Thoracic aorta (tissue), 2 donors: ENCODE measurements around the gene PIGU. TPM values are rescaled to one million over a fixed set of nuclear protein-coding genes. Genes with fewer than 3 reads are reported as not detected.

ENCODE experiments used
- ATAC-seq: fragments of 150-250 bp; one replicate; pipeline ENCODE4 v1.8.0; 2017; ENCODE audit warnings: low read depth; ENCODE audit not compliant: insufficient number of reproducible peaks, low FRiP score
- DNase-seq: peaks from one replicate; pipeline ENCODE4 v3.0.0-alpha.2; 2020; ENCODE audit warnings: low spot score
- H3K27ac ChIP-seq, 2 donors: fragments of 200-600 bp; sonication (generic); 1 replicate in 1 of 2; 2 replicates in 1 of 2; pipeline ENCODE4 v1.5.1; 2016; ENCODE audit warnings: mild to moderate bottlenecking in 2 of 2, moderate library complexity in 2 of 2
- H3K27me3 ChIP-seq: fragments of 200-600 bp; sonication (generic); replicated peaks from 2 replicates; pipeline ENCODE4 v1.6.0; 2016; ENCODE audit warnings: mild to moderate bottlenecking; ENCODE audit not compliant: insufficient read depth
- H3K36me3 ChIP-seq: fragments of 200-600 bp; sonication (generic); one replicate; pipeline ENCODE4 v1.5.1; 2016
- H3K4me1 ChIP-seq, 2 donors: fragments of 200-600 bp; sonication (generic); 1 replicate in 1 of 2; 2 replicates in 1 of 2; pipeline versions ENCODE4 v1.5.1 to v1.6.0; 2016; ENCODE audit warnings: low read depth in 2 of 2, mild to moderate bottlenecking in 1 of 2; ENCODE audit not compliant: control insufficient read depth in 1 of 2
- H3K4me3 ChIP-seq: fragments of 200-600 bp; sonication (generic); 2 replicates; pipeline ENCODE4 v1.5.1; 2016; ENCODE audit warnings: mild to moderate bottlenecking
- H3K9me3 ChIP-seq: fragments of 200-600 bp; sonication (generic); 2 replicates; pipeline ENCODE4 v1.5.1; 2016
- CTCF ChIP-seq: fragments of 200-600 bp; sonication (generic); IDR thresholded peaks from one replicate; pipeline ENCODE4 v1.5.1; 2019; ENCODE audit warnings: antibody characterized with exemption
- total RNA-seq, 2 donors: library from RNA; depleted of rRNA; stranded (reverse); fragments of >200 nt; gene quantifications; one replicate each; pipeline versions ENCODE4 v1.1.0 to v1.2.3, GENCODE V29; 2016

The PIGU gene
- total RNA-seq, 2 donors from 2014 or later, result 10.2 to 10.4 TPM

DNA sequence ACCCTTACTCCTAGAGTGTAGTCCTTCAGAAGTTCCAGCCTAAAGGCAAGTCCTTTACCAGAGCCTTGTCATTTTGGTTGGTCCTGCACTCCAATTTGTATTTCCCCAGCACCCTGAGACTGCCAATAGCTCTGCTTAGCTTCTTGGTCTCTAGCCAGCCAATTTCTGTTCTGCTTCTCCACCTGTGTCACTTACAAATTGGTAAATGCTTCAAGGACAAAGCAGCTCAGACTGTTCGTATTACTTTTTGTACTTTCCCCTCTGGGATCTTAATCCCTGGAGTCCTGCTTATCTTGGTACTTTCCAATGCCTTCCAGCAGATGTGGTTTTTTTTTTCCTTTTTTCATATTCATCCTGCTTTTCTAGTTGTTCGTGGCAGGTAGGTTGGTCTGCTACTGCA is 25.7 kb downstream of the PIGU start:
- DNase-seq, result no peak
- no peaks in the 10 kb centered on the region for H3K27me3 ChIP-seq
- H3K36me3 ChIP-seq, result no peaks in the 10 kb centered on the region
- no peaks in the 10 kb centered on the region for H3K4me1 ChIP-seq
- H3K27ac ChIP-seq, result no peak overlapping the region
- ATAC-seq, result no peak
- no peak overlapping the region for H3K4me3 ChIP-seq
- TF ChIP-seq CTCF, result no peak
- H3K9me3 ChIP-seq, result no peaks in the 10 kb centered on the region

DNA sequence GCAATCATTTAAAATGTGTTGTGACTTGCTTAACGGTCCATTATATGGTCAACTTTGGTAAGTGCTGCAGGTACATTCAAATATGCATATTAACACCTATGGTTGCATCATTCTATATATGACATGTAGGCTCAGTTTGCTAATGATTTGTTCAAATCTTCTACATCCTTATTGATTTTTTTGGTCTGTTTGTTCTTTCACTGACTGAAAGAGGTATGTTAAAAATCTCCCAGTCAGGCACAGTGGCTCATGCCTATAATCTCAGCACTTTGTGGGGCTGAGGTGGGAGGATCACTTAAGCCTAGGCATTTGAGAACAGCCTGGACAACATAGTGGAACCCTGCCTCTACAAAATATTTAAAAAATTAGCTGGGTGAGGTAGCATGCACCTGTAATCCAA is 29.2 kb downstream of the PIGU start:
- no peak for TF ChIP-seq CTCF
- Histone ChIP-seq H3K36me3 (no peaks in the 10 kb centered on the region), H3K27me3 (no peaks in the 10 kb centered on the region), H3K4me3 (no peak overlapping the region), H3K9me3 (no peaks in the 10 kb centered on the region), H3K4me1 (no peaks in the 10 kb centered on the region), H3K27ac (no peak overlapping the region)
- no peak for ATAC-seq
- no peak for DNase-seq

GRCh38 chr20:34644951-34645350 is 31.9 kb downstream of the PIGU start:
- no peaks in the 10 kb centered on the region for H3K27me3 ChIP-seq
- no peak overlapping the region for H3K27ac ChIP-seq
- ATAC-seq, result no peak
- no peak overlapping the region for H3K4me3 ChIP-seq
- no peak for TF ChIP-seq CTCF
- no peaks in the 10 kb centered on the region for H3K9me3 ChIP-seq
- H3K4me1 ChIP-seq, result no peaks in the 10 kb centered on the region
- no peaks in the 10 kb centered on the region for H3K36me3 ChIP-seq
- no peak for DNase-seq

GRCh38 chr20:34644345-34644744 is 32.5 kb downstream of the PIGU start:
- Histone ChIP-seq H3K9me3 (no peaks in the 10 kb centered on the region), H3K27ac (no peak overlapping the region), H3K27me3 (no peaks in the 10 kb centered on the region), H3K36me3 (no peaks in the 10 kb centered on the region), H3K4me1 (no peaks in the 10 kb centered on the region), H3K4me3 (no peak overlapping the region)
- DNase-seq (no peak), ATAC-seq (no peak)
- no peak for TF ChIP-seq CTCF

DNA sequence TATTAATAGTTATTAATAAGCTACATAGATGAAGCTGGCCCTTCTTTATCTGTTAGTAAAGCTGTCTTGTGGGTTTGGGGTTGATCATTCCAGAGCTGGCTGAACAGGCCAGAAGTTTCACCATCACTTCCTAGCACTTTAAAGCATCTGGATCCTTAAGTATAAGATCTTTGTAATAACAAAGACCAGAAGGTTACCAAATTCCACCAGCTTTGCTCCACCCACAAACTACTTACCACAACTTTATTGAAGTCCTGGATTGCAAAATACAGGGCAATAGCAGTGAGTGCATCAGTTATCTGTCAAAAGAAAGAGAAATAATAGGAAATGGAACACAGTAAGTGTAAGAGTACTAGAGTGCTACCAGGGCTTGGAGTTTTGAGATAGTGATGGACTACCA is 33.0 kb downstream of the PIGU start:
- no peaks in the 10 kb centered on the region for H3K4me1 ChIP-seq
- no peaks in the 10 kb centered on the region for H3K9me3 ChIP-seq
- no peak for ATAC-seq
- no peak for DNase-seq
- H3K4me3 ChIP-seq, result no peak overlapping the region
- no peak for TF ChIP-seq CTCF
- no peaks in the 10 kb centered on the region for H3K27me3 ChIP-seq
- no peak overlapping the region for H3K27ac ChIP-seq
- no peaks in the 10 kb centered on the region for H3K36me3 ChIP-seq
